VCaP (cell line): ENCODE results near the gene PRL.

ENCODE experiments used
- H3K27ac ChIP-seq: fragments of 450-650 bp; 2 replicates; pipeline ENCODE4 v1.5.1; 2017
- TF ChIP-seq, protein P1 (sequence below): fragments of 450-650 bp; conservative IDR thresholded peaks from 2 replicates; pipeline ENCODE4 v1.5.1; 2017; ENCODE audit warnings: mild to moderate bottlenecking, moderate library complexity

Gene PRL

DNA sequence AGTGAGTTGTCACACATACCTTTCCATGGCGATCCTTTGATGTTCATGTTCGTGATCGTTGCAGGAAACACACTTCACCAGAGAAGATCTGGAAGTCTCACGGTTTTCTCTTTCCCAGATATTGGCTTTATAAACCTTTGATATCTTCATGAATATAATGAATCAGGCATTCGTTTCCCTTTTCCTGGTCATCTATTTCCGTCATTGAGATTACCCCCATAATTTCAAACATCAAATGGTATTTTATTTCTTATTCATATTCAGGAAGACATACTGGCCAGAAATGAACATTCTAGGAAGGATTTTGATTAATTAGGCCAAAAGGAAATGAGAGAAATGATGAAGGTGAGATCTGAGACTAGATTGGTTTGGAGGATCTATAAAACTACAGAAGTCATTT lies at the start of gene PRL:
PRL (minus strand) TSS at position 101 of the 400 bp plus-strand sequence; CDS start at position 47, 54 bp downstream.
- no peak within 1 kb of the TSS for H3K27ac ChIP-seq
- TF ChIP-seq, protein P1, sequence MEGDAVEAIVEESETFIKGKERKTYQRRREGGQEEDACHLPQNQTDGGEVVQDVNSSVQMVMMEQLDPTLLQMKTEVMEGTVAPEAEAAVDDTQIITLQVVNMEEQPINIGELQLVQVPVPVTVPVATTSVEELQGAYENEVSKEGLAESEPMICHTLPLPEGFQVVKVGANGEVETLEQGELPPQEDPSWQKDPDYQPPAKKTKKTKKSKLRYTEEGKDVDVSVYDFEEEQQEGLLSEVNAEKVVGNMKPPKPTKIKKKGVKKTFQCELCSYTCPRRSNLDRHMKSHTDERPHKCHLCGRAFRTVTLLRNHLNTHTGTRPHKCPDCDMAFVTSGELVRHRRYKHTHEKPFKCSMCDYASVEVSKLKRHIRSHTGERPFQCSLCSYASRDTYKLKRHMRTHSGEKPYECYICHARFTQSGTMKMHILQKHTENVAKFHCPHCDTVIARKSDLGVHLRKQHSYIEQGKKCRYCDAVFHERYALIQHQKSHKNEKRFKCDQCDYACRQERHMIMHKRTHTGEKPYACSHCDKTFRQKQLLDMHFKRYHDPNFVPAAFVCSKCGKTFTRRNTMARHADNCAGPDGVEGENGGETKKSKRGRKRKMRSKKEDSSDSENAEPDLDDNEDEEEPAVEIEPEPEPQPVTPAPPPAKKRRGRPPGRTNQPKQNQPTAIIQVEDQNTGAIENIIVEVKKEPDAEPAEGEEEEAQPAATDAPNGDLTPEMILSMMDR, result no peak

DNA sequence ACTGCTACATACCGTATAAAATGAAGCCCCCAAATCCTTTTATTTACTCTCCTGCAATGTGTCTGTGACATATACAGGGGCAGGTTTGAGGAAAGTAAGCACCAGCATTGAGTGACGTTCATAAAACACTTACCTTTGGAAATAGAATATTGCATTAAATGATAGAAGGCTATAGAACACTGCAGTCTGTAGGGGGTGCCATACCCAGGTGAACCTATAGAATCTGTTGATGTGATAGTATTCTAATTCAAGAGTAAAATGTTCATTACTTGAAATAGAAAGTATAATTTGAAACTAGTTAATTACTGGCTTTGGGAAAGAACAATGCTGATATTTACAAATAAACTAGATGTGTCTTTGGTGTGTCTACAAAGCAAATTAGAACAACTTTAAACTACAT lies 47.0 kb upstream of the PRL start:
- TF ChIP-seq, protein P1, result no peak
- no peak overlapping the region for H3K27ac ChIP-seq

- no peak overlapping the region for H3K27ac ChIP-seq
- TF ChIP-seq, protein P1, result no peak
Measured at GRCh38 chr6:22334778-22335177, 37.9 kb upstream of the PRL start.

DNA sequence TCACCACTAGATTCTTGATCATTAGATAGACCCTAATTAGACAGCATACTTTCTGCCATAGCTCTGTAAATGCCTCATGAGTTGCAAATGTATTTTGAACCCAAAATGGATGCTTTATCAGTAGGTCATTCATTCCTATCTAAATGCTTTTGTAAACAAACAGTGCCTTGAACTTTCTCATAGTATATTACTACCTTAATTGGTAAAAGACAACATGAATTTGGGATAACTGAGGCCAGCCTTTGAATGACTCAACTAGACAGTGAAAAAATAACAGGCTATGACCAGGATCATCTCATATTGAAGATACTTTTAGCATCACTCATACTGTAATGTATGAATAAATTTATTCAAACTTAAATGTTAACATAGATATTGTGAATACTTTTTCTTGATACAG lies 37.0 kb upstream of the PRL start:
- TF ChIP-seq, protein P1, result no peak
- H3K27ac ChIP-seq, result no peak overlapping the region

DNA sequence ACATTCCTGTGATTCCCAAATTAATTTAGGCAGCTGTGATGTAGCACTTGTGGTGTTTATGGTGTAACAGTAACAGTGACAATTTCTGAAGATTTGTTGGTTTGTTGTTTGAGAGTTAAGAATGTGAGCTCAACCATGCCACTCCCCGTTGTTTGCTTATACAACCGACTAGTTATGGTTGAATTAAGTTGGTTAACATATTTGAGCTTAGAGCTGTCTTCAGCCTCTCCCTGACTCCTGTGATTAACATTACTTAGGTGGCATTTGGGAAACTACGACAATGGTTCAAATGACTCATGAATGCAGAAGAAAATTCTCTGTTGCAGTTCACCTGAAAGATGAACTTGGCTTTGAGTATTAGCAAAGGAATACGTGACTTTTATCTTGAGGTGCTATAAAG lies 35.9 kb upstream of the PRL start:
- H3K27ac ChIP-seq, result no peak overlapping the region
- TF ChIP-seq, protein P1, result no peak

- no peak overlapping the region for H3K27ac ChIP-seq
- TF ChIP-seq, protein P1, result no peak
Measured at GRCh38 chr6:22332216-22332615, 35.4 kb upstream of the PRL start.

- TF ChIP-seq, protein P1, result no peak
Measured at GRCh38 chr6:22330941-22331340, 34.1 kb upstream of the PRL start.

DNA sequence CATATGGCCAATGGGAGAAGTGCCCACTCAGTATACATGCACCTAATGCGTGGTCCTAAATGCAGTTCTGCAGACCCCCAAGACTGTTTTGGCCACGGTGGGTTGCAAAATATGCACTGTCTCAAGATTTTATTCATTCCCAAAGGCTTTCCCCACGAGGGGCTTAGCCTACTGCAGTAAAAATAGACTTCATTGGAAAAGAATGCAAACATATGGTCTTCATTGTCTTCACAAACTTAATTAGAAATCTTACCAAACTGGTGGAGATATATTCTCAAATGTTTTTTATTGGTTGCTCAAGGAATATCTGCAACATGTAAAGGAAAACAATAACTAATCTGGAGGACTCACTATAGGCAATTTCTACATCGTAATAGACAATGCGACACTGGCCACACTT lies 31.6 kb upstream of the PRL start:
- TF ChIP-seq, protein P1, result no peak
- H3K27ac ChIP-seq, result no peak overlapping the region

More at GRCh38 chr6:22330941-22331340, 34.1 kb upstream of the PRL start:
- no peak overlapping the region for H3K27ac ChIP-seq
